ENCODE measurements around the gene MSL1. TPM values are rescaled to one million over a fixed set of nuclear protein-coding genes. Genes with fewer than 3 reads are reported as not detected.
A peak's percentile ranks its signal among the peaks of the same experiment; 100 is the strongest.

Gene MSL1
- total RNA-seq (2021; ENCODE audit: unreplicated experiment), result 96.3 TPM
- 48.8 TPM for polyA plus RNA-seq (2012; ENCODE audit: insufficient read length)
- Bru-seq, nascent RNA, result percentile 93 among the genes with signal in this experiment
- percentile 98 among the genes with signal in this experiment for BruChase-seq, experiment 1, labeled RNA remaining after a 2-hour chase
- BruChase-seq, experiment 2, labeled RNA remaining after a 6-hour chase, result percentile 97 among the genes with signal in this experiment
- long read RNA-seq, full-length matches to known transcripts, result 61 of 116 reads
- long read RNA-seq, partial matches to known transcripts, result 19 of 116 reads
- long read RNA-seq, other reads (novel, unspliced or antisense), result 36 of 116 reads

GRCh38 chr17:40121181-40122135 lies at the start of gene MSL1:
MSL1 (plus strand) TSS chr17:40121971; CDS start chr17:40122613, 642 bp downstream.
- in situ Hi-C loops (cut with HindIII; ENCODE audit: low pct_unique_long_range_greater_than_20kb, low sequenced_read_pairs), result no loop called here
- no peak for DNase-seq (ENCODE audit: low read depth, low spot score)
- BruUV-seq (replicated peaks), result TSS peak; percentile 94

GRCh38 chr17:40072040-40072734 lies 49.6 kb upstream of the MSL1 start:
- intact Hi-C loops (cut with micrococcal nuclease; ENCODE audit: unreplicated experiment), result no loop called here
- no TSS peak for BruUV-seq (replicated peaks)
- peak; percentile 11 for ATAC-seq
- Histone ChIP-seq H3K27me3 (ENCODE audit: control insufficient read depth, insufficient read depth, low read length) (no peaks in the 10 kb centered on the region), H3K4me1 (ENCODE audit: control insufficient read depth, insufficient read depth, low read length) (peaks cover 69% of the 10 kb centered on the region), H3K9me3 (ENCODE audit: control insufficient read depth, insufficient read depth, low read depth, low read length) (no peaks in the 10 kb centered on the region), H3K36me3 (ENCODE audit: control insufficient read depth, insufficient read depth, low read length) (no peaks in the 10 kb centered on the region), H3K27ac (ENCODE audit: low read length) (peak overlapping the region; percentile 85), H3K4me3 (ENCODE audit: low read depth in 2 of 2, low read length in 2 of 2) (peak overlapping the region in 1 of 2 experiments; percentile 9; a peak in 1 of 4 replicates)
- ChIA-PET POLR2A (no interaction called here), CTCF (no interaction called here)
- in situ Hi-C loops (cut with HindIII; ENCODE audit: low pct_unique_long_range_greater_than_20kb, low sequenced_read_pairs), result no loop called here
- TF ChIP-seq, protein P1, sequence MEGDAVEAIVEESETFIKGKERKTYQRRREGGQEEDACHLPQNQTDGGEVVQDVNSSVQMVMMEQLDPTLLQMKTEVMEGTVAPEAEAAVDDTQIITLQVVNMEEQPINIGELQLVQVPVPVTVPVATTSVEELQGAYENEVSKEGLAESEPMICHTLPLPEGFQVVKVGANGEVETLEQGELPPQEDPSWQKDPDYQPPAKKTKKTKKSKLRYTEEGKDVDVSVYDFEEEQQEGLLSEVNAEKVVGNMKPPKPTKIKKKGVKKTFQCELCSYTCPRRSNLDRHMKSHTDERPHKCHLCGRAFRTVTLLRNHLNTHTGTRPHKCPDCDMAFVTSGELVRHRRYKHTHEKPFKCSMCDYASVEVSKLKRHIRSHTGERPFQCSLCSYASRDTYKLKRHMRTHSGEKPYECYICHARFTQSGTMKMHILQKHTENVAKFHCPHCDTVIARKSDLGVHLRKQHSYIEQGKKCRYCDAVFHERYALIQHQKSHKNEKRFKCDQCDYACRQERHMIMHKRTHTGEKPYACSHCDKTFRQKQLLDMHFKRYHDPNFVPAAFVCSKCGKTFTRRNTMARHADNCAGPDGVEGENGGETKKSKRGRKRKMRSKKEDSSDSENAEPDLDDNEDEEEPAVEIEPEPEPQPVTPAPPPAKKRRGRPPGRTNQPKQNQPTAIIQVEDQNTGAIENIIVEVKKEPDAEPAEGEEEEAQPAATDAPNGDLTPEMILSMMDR (IDR thresholded peaks at IDR 0.05), result no peak
- TF ChIP-seq SIN3A (IDR thresholded peaks at IDR 0.05; ENCODE audit: borderline replicate concordance, insufficient read depth, low read depth, low read length) (no peak), TCF7L2 (IDR thresholded peaks at IDR 0.05; ENCODE audit: low read depth, low read length) (no peak), POLR2AphosphoS5 (IDR thresholded peaks at IDR 0.05; ENCODE audit: low read depth, low read length) (no peak), REST (IDR thresholded peaks at IDR 0.05; ENCODE audit: insufficient read depth in 1 of 2, low read depth in 2 of 2, low read length in 1 of 2) (no peak)
- DNase-seq (ENCODE audit: low read depth, low spot score), result no peak

More at GRCh38 chr17:40121181-40122135, at the start of gene MSL1:
- ATAC-seq, result peak; percentile 79
- TF ChIP-seq POLR2AphosphoS5 (IDR thresholded peaks at IDR 0.05; ENCODE audit: low read depth, low read length) (peak; percentile 63), REST (IDR thresholded peaks at IDR 0.05; ENCODE audit: insufficient read depth in 1 of 2, low read depth in 2 of 2, low read length in 1 of 2) (no peak), TCF7L2 (IDR thresholded peaks at IDR 0.05; ENCODE audit: low read depth, low read length) (no peak)
- ChIA-PET CTCF (interaction anchor here (0.6 to 4.2 kb wide), 3 partner anchors 9 to 275 kb away, joined by 3 to 34 read pairs (median 9); no protein-coding TSS in a partner anchor), POLR2A (interaction anchor here (0.5 to 0.7 kb wide), 5 partner anchors 19 to 131 kb away, joined by 3 to 12 read pairs (median 3); no protein-coding TSS in a partner anchor)
- H3K27me3 ChIP-seq (ENCODE audit: control insufficient read depth, insufficient read depth, low read length), result no peaks in the 10 kb centered on the region
- peaks cover 7% of the 10 kb centered on the region; the same call in 1 of the 2 replicates for H3K36me3 ChIP-seq (ENCODE audit: control insufficient read depth, insufficient read depth, low read length)
- H3K4me3 ChIP-seq (ENCODE audit: low read depth in 2 of 2, low read length in 2 of 2), result peak within 1 kb of the TSS; percentile 76 to 93
- H3K9me3 ChIP-seq (ENCODE audit: control insufficient read depth, insufficient read depth, low read depth, low read length), result no peaks in the 10 kb centered on the region
- H3K4me1 ChIP-seq (ENCODE audit: control insufficient read depth, insufficient read depth, low read length), result peaks cover 15% of the 10 kb centered on the region
- intact Hi-C loops (cut with micrococcal nuclease; ENCODE audit: unreplicated experiment), result no loop called here
- peak within 1 kb of the TSS; percentile 92 for H3K27ac ChIP-seq (ENCODE audit: low read length)

All from Panc1 (cell line).